Fibroblast of lung (primary cell): ENCODE results near the gene NCL.
"Not testable (repeated sequence)": the region's sequence is repeated elsewhere in the genome, so short reads cannot be mapped to it uniquely, and the experiment has no call there.

Experiments used
- EZH2 ChIP-seq: IDR thresholded peaks from 2 replicates; pipeline ENCODE4 v1.5.1; 2012; ENCODE audit warnings: low read length, control low read depth, mild to moderate bottlenecking; ENCODE audit errors: missing control alignments
- TF ChIP-seq, protein P1 (sequence below), 2 donors: IDR thresholded peaks in 1 of 2; conservative IDR thresholded peaks in 1 of 2; 1 replicate in 1 of 2; 2 replicates in 1 of 2; pipeline ENCODE4 v1.5.1; 2011 to 2012; ENCODE audit warnings: low read length in 2 of 2, control low read depth in 1 of 2, inconsistent platforms in 1 of 2, low read depth in 1 of 2, mild to moderate bottlenecking in 1 of 2

DNA sequence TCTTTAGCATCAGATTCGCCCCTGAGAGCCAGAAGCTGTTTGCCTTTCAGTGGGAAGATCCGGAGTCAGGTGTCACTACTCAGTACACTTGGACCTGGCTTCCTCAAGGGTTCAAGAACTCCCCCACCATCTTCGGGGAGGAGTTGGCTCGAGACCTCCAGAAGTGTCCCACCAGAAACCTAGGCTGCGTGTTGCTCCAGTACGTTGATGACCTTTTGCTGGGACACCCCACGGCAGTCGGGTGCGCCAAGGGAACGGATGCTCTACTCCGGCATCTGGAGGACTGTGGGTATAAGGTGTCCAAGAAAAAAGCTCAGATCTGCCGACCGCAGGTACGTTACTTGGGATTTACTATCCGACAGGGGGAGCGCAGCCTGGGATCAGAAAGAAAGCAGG is 60.1 kb downstream of the NCL start:
- TF ChIP-seq, protein P1, sequence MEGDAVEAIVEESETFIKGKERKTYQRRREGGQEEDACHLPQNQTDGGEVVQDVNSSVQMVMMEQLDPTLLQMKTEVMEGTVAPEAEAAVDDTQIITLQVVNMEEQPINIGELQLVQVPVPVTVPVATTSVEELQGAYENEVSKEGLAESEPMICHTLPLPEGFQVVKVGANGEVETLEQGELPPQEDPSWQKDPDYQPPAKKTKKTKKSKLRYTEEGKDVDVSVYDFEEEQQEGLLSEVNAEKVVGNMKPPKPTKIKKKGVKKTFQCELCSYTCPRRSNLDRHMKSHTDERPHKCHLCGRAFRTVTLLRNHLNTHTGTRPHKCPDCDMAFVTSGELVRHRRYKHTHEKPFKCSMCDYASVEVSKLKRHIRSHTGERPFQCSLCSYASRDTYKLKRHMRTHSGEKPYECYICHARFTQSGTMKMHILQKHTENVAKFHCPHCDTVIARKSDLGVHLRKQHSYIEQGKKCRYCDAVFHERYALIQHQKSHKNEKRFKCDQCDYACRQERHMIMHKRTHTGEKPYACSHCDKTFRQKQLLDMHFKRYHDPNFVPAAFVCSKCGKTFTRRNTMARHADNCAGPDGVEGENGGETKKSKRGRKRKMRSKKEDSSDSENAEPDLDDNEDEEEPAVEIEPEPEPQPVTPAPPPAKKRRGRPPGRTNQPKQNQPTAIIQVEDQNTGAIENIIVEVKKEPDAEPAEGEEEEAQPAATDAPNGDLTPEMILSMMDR (conservative IDR thresholded peaks at IDR 0.05 in 1 of 2, IDR thresholded peaks at IDR 0.05 in 1 of 2; ENCODE audit: low read depth in 1 of 2, low read length in 2 of 2) = not testable (repeated sequence)
- not testable (repeated sequence) for TF ChIP-seq EZH2
